ENCODE results near the gene GALNT10.

DNA sequence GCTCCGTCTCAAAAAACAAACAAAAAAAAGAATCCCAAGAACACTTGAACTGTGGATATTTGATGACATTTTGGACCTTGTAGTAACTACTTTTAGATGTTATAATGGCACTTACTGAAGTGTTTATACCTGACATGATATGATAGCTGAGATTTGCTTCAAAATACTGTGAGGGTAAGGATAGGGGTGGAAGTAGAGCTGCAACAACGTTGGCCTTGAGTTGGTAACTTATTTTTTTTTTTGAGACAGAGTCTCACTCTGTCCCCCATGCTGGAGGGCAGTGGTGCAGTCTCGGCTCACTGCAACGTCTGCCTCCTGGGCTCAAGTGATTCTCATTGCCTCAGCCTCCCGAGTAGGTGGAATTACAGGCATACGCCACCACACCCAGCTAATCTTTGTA lies 224.6 kb downstream of the GALNT10 start:
- TF ChIP-seq, protein P1, sequence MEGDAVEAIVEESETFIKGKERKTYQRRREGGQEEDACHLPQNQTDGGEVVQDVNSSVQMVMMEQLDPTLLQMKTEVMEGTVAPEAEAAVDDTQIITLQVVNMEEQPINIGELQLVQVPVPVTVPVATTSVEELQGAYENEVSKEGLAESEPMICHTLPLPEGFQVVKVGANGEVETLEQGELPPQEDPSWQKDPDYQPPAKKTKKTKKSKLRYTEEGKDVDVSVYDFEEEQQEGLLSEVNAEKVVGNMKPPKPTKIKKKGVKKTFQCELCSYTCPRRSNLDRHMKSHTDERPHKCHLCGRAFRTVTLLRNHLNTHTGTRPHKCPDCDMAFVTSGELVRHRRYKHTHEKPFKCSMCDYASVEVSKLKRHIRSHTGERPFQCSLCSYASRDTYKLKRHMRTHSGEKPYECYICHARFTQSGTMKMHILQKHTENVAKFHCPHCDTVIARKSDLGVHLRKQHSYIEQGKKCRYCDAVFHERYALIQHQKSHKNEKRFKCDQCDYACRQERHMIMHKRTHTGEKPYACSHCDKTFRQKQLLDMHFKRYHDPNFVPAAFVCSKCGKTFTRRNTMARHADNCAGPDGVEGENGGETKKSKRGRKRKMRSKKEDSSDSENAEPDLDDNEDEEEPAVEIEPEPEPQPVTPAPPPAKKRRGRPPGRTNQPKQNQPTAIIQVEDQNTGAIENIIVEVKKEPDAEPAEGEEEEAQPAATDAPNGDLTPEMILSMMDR (IDR thresholded peaks at IDR 0.05; ENCODE audit: insufficient read depth, low read length) = no peak
- TF ChIP-seq, protein P2, sequence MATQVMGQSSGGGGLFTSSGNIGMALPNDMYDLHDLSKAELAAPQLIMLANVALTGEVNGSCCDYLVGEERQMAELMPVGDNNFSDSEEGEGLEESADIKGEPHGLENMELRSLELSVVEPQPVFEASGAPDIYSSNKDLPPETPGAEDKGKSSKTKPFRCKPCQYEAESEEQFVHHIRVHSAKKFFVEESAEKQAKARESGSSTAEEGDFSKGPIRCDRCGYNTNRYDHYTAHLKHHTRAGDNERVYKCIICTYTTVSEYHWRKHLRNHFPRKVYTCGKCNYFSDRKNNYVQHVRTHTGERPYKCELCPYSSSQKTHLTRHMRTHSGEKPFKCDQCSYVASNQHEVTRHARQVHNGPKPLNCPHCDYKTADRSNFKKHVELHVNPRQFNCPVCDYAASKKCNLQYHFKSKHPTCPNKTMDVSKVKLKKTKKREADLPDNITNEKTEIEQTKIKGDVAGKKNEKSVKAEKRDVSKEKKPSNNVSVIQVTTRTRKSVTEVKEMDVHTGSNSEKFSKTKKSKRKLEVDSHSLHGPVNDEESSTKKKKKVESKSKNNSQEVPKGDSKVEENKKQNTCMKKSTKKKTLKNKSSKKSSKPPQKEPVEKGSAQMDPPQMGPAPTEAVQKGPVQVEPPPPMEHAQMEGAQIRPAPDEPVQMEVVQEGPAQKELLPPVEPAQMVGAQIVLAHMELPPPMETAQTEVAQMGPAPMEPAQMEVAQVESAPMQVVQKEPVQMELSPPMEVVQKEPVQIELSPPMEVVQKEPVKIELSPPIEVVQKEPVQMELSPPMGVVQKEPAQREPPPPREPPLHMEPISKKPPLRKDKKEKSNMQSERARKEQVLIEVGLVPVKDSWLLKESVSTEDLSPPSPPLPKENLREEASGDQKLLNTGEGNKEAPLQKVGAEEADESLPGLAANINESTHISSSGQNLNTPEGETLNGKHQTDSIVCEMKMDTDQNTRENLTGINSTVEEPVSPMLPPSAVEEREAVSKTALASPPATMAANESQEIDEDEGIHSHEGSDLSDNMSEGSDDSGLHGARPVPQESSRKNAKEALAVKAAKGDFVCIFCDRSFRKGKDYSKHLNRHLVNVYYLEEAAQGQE (IDR thresholded peaks at IDR 0.05; ENCODE audit: insufficient replicate concordance, low read depth) = no peak

All from HL-60 (cell line).